ENCODE data around the gene UNC13A.

- TF ChIP-seq POLR2A (IDR thresholded peaks at IDR 0.05; ENCODE audit: control extremely low read depth in 1 of 2, low read depth in 2 of 2, low read length in 2 of 2) (0 out of 3 replicates have a peak, but pooled peaks of 1 of the 2 experiments have one; percentile 19), SUZ12 (IDR thresholded peaks at IDR 0.05; ENCODE audit: low read length) (no peak), MAX (IDR thresholded peaks at IDR 0.05) (peak; percentile 53), TEAD4 (IDR thresholded peaks at IDR 0.05; ENCODE audit: low read depth, low read length) (no peak), TAF1 (IDR thresholded peaks at IDR 0.05; ENCODE audit: low read depth, low read length) (peak; percentile 51; the same call in 1 of the 2 replicates), SIN3A (conservative IDR thresholded peaks at IDR 0.05 in 1 of 2, IDR thresholded peaks at IDR 0.05 in 1 of 2; ENCODE audit: low read depth in 1 of 2, low read length in 2 of 2) (peak; percentile 97 to 99), POLR2AphosphoS5 (IDR thresholded peaks at IDR 0.05; ENCODE audit: low read depth, low read length) (no peak), POU5F1 (IDR thresholded peaks at IDR 0.05; ENCODE audit: low read depth, low read length) (no peak), RNF2 (IDR thresholded peaks at IDR 0.05; ENCODE audit: borderline replicate concordance, low read depth, low read length, missing control alignments, poor library complexity, severe bottlenecking) (no peak), CREB1 (IDR thresholded peaks at IDR 0.05) (peak; percentile 90)
Measured at GRCh38 chr19:17687857-17688784, at the start of gene UNC13A.
